HTR-8/SVneo (cell line): ENCODE results near the gene OR1D5.
"Not testable (repeated sequence)": the region's sequence is repeated elsewhere in the genome, so short reads cannot be mapped to it uniquely, and the experiment has no call there.

Experiments
- DNase-seq: peaks from one replicate; pipeline ENCODE4 v3.0.0; 2011; ENCODE audit warnings: low spot score, mixed read lengths; ENCODE audit not compliant: insufficient read length
- FAIRE-seq: peaks from 2 replicates; lab custom pipeline; 2011; peaks lifted over from hg19 to GRCh38; lab: Jason Lieb, UNC

Gene OR1D5

DNA sequence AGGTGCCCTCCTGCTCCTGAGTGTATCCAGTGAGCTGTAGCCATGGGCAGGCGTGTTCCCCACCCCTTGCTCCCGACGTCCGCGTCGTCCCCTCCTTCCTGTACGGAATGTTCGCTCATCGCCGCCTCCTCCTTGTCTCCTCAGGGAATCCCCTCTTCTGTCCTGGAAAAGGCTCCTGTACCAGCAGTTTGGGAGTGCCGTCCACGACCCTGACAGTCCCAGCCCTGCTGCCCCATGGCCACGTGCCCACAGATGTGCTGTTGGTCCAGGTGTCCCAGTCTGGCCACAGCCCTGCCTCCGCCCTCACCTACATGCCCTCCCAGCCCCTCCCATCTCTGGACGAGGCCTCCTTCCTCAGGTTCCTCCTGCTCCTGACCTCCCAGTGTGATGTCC is 30.2 kb downstream of the OR1D5 start:
- FAIRE-seq, result no peak
- no peak for DNase-seq

- FAIRE-seq, result no peak
- DNase-seq, result no peak
Observed at GRCh38 chr17:3032258-3033247, 30.9 kb downstream of the OR1D5 start.

DNA sequence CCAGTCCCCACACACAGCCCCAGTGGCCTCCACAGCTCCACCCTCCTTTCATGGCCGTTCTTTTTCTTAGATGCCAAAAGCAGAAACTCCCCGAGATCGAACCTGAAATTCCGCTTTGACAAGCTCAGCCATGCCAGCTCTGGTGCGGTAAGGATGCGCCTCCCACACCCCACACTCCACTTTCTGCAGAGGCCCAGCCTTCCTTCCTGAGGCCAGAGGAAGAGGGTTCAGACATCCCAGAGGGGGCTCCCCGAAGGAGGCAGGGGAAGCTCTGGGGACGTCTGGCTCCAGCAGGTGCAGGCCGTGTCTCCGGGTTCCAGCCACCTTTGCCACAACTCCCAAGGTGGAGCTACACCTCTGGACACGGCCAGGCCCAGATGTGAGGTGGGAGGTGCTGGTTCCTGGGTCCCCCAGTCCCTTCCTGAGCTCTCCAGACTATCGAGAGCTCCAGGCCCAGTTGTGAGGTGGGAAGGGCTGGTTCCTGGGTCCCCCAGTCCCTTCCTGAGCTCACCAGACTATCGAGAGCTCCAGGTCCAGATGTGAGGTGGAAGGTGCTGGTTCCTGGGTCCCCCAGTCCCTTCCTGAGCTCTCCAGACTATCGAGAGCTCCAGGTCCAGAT is 32.4 kb downstream of the OR1D5 start:
- FAIRE-seq, DNase-seq: not testable (repeated sequence)

DNA sequence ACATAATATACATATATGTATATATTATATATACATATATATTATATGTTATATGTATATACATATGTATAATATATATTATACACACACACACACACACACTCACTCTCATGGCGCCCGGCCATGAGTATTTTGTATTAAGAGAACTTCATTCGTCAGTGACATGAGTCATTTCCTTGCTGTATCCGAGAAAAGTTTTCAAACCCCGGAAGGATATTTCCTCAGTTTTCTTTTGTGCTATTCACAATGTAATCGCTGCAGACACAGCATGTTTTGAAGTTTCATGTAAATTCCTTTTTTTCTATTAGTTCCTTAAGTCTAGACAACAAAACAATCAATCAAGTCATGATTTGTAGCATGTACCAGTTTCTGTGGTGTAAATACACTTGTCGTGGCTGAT is 33.3 kb downstream of the OR1D5 start:
- FAIRE-seq (no peak), DNase-seq (no peak)

GRCh38 chr17:3029213-3029913 is 34.0 kb downstream of the OR1D5 start:
- no peak for DNase-seq
- FAIRE-seq, result no peak

DNA sequence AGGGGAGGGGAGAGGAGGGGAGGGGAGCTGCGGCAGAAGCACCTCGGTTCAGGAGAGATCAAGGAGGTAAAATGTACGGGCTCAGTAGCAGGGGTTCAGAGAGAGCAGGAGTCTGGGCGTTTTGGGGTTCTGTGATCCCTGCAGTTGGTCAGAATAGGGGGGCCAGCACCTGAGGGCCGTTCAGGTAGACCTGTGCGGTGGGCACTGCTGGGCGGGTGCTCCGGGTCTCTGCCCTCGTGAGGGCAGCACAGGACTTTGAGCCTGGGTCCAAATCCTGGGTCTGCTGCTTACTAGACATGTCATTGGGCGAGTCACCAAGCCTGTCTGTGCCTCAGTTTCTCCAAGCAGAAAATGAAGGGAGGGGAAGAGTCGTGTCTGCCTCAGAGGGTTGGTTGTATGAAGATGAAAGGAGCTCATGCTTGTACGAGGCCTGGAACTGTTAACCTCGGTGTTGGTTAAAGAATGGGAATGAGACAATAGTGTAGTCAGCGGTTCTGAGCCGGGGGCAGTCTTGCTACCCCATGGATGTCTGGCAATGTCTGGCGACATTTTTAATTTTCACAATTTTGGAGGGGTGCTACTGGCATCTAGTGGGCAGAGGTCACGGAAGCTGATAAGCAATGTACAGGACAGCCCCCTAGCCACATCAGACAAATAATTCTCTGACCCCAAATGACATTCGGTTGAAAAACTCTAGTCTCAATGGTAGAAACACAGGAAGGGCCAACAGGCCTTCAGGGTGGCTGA is 35.4 kb downstream of the OR1D5 start:
- DNase-seq, result no peak
- FAIRE-seq, result no peak

DNA sequence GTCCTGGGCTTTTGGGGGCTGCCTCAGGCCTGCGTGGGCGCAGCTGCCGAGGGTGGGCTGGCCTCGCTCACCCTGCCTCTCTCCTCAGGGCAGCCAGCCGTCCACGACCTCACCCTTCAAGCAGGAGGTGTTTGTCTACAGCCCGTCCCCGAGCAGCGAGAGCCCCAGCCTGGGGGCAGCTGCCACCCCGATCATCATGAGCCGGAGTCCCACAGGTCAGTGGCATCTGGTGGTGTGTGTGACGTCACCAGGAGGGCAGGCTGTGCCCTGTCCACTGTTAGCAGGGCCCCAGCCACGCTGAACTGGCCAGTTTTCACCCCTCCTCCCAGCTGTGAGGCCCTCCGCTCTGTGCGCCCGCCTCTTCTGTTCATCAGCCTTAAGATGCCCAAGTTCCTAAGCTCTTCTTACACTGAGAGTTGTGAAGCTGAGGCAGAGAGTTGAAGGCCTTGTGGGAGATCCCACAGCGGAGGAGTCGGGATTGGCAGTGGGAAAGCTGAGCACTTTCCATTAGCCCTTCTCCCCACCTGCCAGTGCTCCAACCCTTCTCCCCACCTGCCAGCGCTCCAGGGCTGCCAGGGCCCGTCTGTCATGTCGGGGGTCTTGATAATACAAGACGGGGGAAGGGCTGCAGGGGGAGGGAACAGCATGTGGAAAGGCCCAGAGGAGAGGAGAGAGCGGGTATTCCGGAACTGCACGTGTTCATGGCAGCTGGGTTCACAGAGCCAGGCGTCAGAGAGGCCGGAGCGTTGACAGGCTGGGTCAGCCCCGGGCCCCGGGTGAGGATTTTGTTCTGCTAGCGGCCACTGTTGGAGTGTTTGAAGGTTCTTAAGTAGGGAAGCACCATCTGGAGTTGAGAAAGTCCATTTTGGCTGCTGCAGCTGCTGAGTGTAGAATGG is 36.3 kb downstream of the OR1D5 start:
- no peak for FAIRE-seq
- no peak for DNase-seq

GRCh38 chr17:3026125-3026855 is 37.1 kb downstream of the OR1D5 start:
- DNase-seq, result no peak
- FAIRE-seq, result no peak

GRCh38 chr17:3025421-3026124 is 37.8 kb downstream of the OR1D5 start:
- FAIRE-seq, result no peak
- no peak for DNase-seq

GRCh38 chr17:3024346-3024745 is 39.1 kb downstream of the OR1D5 start:
- no peak for FAIRE-seq

DNA sequence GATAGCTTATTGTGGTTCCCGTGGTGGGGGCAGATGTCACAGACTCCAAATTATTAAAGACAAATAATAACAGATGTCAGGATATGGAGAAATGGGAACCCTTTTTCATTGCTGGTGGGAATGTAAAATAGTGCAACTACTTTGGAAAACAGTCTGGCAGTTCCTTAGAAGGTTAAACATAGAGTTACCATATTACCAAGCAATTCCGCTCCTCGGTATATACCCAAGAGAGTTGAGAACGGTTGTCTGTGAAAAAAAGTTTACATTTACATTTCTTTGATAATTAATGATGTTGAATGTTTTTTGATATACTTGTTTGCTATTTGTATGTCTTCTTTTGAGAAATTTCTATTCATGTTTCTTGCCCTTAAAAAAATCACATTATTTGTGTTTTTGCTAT is 41.2 kb downstream of the OR1D5 start:
- DNase-seq, result no peak
- no peak for FAIRE-seq

More at GRCh38 chr17:3024346-3024745, 39.1 kb downstream of the OR1D5 start:
- DNase-seq, result no peak

- DNase-seq (no peak), FAIRE-seq (no peak)
Observed at GRCh38 chr17:3020381-3020780, 43.0 kb downstream of the OR1D5 start.

DNA sequence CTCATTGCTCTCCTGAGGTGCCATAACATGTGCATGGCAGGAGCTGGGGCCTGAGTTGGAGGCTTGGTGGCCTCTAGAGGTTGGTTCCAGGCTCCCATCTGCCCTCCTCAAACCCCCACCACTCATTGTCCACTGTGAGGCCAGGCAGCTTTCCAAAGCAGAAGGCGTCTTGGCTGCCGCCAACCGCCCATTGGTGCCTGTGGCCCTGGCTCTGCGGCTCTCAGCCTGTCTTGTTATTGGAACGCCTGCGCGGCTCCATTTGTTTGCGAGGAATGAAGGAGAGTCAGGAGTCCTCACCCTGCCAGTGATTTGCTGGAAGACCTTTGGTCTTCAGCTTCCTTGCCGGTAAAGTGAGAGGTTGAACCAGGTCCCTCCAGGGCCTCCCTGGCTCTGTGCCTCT is 43.6 kb downstream of the OR1D5 start:
- DNase-seq (no peak), FAIRE-seq (no peak)

GRCh38 chr17:3017936-3018335 is 45.5 kb downstream of the OR1D5 start:
- FAIRE-seq (no peak), DNase-seq (no peak)

- DNase-seq, result no peak
Observed at GRCh38 chr17:3015890-3016289, 47.5 kb downstream of the OR1D5 start.

GRCh38 chr17:3012926-3013581 is 50.4 kb downstream of the OR1D5 start:
- DNase-seq, result peak; percentile 81
- FAIRE-seq, result peak; percentile 82

More at GRCh38 chr17:3015890-3016289, 47.5 kb downstream of the OR1D5 start:
- FAIRE-seq, result no peak
